ENCODE results near the gene SUMF2. TPM values are rescaled to one million over a fixed set of nuclear protein-coding genes. Genes with fewer than 3 reads are reported as not detected.
"Not testable (repeated sequence)": the region's sequence is repeated elsewhere in the genome, so short reads cannot be mapped to it uniquely, and the experiment has no call there.

The SUMF2 gene
- total RNA-seq, 1 experiment from 2014 or later = 173 TPM

DNA sequence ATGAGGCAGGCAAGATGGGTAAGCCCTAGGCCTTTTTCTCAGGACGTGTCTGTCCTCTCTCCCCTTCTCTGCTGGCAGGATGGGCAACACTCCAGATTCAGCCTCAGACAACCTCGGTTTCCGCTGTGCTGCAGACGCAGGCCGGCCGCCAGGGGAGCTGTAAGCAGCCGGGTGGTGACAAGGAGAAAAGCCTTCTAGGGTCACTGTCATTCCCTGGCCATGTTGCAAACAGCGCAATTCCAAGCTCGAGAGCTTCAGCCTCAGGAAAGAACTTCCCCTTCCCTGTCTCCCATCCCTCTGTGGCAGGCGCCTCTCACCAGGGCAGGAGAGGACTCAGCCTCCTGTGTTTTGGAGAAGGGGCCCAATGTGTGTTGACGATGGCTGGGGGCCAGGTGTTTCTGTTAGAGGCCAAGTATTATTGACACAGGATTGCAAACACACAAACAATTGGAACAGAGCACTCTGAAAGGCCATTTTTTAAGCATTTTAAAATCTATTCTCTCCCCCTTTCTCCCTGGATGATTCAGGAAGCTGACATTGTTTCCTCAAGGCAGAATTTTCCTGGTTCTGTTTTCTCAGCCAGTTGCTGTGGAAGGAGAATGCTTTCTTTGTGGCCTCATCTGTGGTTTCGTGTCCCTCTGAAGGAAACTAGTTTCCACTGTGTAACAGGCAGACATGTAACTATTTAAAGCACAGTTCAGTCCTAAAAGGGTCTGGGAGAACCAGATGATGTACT, 15.5 kb downstream of the SUMF2 start:
- H3K36me3 ChIP-seq (ENCODE audit: control insufficient read depth in 1 of 2, insufficient read depth in 2 of 2, low read length in 2 of 2) = peaks cover 9 to 23% of the 10 kb centered on the region in 2 experiments; a peak in 3 of 4 replicates
- H3K4me2 ChIP-seq (ENCODE audit: low read length) = no peak overlapping the region
- RAD21 ChIA-PET (ENCODE audit: low non-redundant PET in 1 of 2, low total read pairs in 2 of 2, uncharacterized antibody in 2 of 2, unreplicated experiment in 2 of 2) = no interaction called here
- H3K9me3 ChIP-seq (ENCODE audit: control insufficient read depth in 1 of 2, insufficient read depth in 1 of 2, low read depth in 1 of 2, low read length in 2 of 2) = no peaks in the 10 kb centered on the region
- no peak for DNase-seq (ENCODE audit: low read depth, low spot score)
- peaks cover 0 to 6% of the 10 kb centered on the region in 2 experiments; a peak in 1 of 4 replicates for H3K4me1 ChIP-seq (ENCODE audit: control insufficient read depth in 1 of 2, insufficient read depth in 2 of 2, low read length in 2 of 2)
- TF ChIP-seq POLR2A (IDR thresholded peaks at IDR 0.05; ENCODE audit: borderline replicate concordance, extremely low read depth, insufficient read depth, insufficient read length) = no peak
- no peak for TF ChIP-seq TCF7L2 (IDR thresholded peaks at IDR 0.05; ENCODE audit: borderline replicate concordance, extremely low read depth, insufficient read depth, insufficient read length)
- TF ChIP-seq, protein P1, sequence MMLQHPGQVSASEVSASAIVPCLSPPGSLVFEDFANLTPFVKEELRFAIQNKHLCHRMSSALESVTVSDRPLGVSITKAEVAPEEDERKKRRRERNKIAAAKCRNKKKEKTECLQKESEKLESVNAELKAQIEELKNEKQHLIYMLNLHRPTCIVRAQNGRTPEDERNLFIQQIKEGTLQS (IDR thresholded peaks at IDR 0.05) = no peak
- no peak for TF ChIP-seq MAX (IDR thresholded peaks at IDR 0.05)
- TF ChIP-seq ZFX (IDR thresholded peaks at IDR 0.05) = no peak
- no peak for TF ChIP-seq SIN3A (IDR thresholded peaks at IDR 0.05; ENCODE audit: low read depth)
- TF ChIP-seq EZH2phosphoT487 (IDR thresholded peaks at IDR 0.05; ENCODE audit: borderline replicate concordance) = no peak
- TF ChIP-seq ZNF274 (IDR thresholded peaks at IDR 0.05; ENCODE audit: low read depth, low read length) = no peak
- TF ChIP-seq CBX3 (IDR thresholded peaks at IDR 0.05; ENCODE audit: low read depth) = no peak
- TF ChIP-seq, protein P2, sequence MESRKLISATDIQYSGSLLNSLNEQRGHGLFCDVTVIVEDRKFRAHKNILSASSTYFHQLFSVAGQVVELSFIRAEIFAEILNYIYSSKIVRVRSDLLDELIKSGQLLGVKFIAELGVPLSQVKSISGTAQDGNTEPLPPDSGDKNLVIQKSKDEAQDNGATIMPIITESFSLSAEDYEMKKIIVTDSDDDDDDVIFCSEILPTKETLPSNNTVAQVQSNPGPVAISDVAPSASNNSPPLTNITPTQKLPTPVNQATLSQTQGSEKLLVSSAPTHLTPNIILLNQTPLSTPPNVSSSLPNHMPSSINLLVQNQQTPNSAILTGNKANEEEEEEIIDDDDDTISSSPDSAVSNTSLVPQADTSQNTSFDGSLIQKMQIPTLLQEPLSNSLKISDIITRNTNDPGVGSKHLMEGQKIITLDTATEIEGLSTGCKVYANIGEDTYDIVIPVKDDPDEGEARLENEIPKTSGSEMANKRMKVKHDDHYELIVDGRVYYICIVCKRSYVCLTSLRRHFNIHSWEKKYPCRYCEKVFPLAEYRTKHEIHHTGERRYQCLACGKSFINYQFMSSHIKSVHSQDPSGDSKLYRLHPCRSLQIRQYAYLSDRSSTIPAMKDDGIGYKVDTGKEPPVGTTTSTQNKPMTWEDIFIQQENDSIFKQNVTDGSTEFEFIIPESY (IDR thresholded peaks at IDR 0.05; ENCODE audit: extremely low read depth, insufficient replicate concordance, low read length) = no peak
- no peak for TF ChIP-seq RAD21 (IDR thresholded peaks at IDR 0.05; ENCODE audit: low read depth)
- TF ChIP-seq, protein P3, sequence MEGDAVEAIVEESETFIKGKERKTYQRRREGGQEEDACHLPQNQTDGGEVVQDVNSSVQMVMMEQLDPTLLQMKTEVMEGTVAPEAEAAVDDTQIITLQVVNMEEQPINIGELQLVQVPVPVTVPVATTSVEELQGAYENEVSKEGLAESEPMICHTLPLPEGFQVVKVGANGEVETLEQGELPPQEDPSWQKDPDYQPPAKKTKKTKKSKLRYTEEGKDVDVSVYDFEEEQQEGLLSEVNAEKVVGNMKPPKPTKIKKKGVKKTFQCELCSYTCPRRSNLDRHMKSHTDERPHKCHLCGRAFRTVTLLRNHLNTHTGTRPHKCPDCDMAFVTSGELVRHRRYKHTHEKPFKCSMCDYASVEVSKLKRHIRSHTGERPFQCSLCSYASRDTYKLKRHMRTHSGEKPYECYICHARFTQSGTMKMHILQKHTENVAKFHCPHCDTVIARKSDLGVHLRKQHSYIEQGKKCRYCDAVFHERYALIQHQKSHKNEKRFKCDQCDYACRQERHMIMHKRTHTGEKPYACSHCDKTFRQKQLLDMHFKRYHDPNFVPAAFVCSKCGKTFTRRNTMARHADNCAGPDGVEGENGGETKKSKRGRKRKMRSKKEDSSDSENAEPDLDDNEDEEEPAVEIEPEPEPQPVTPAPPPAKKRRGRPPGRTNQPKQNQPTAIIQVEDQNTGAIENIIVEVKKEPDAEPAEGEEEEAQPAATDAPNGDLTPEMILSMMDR (IDR thresholded peaks at IDR 0.05 in 2 of 3, conservative IDR thresholded peaks at IDR 0.05 in 1 of 3; ENCODE audit: borderline replicate concordance in 1 of 3, insufficient read depth in 1 of 3, low read depth in 2 of 3, low read length in 2 of 3) = no peak
- TF ChIP-seq EZH2 (IDR thresholded peaks at IDR 0.05) = no peak
- no peak for ATAC-seq
- CTCF ChIA-PET = no interaction called here
- POLR2A ChIA-PET = no interaction called here
- H3K4me3 ChIP-seq (replicated peaks in 1 of 2; ENCODE audit: low read depth in 1 of 2, low read length in 2 of 2) = no peak overlapping the region
- H4K20me1 ChIP-seq (ENCODE audit: insufficient read depth) = no peaks in the 10 kb centered on the region
- H3K79me2 ChIP-seq (ENCODE audit: insufficient read depth, low read length) = no peaks in the 10 kb centered on the region
- no TSS peak for BruUV-seq (replicated peaks)
- intact Hi-C loops (cut with micrococcal nuclease) = no loop called here
- H3K9ac ChIP-seq (ENCODE audit: low read length) = no peak overlapping the region
- no peaks in the 10 kb centered on the region for H3K27me3 ChIP-seq (ENCODE audit: insufficient read depth, low read length)
- H3K27ac ChIP-seq (ENCODE audit: low read depth, low read length) = no peak overlapping the region
- no peak overlapping the region for H2AFZ ChIP-seq (ENCODE audit: low read depth, low read length, poor library complexity, severe bottlenecking)
- no peaks in the 10 kb centered on the region for H3K9me2 ChIP-seq (ENCODE audit: insufficient read depth)

DNA sequence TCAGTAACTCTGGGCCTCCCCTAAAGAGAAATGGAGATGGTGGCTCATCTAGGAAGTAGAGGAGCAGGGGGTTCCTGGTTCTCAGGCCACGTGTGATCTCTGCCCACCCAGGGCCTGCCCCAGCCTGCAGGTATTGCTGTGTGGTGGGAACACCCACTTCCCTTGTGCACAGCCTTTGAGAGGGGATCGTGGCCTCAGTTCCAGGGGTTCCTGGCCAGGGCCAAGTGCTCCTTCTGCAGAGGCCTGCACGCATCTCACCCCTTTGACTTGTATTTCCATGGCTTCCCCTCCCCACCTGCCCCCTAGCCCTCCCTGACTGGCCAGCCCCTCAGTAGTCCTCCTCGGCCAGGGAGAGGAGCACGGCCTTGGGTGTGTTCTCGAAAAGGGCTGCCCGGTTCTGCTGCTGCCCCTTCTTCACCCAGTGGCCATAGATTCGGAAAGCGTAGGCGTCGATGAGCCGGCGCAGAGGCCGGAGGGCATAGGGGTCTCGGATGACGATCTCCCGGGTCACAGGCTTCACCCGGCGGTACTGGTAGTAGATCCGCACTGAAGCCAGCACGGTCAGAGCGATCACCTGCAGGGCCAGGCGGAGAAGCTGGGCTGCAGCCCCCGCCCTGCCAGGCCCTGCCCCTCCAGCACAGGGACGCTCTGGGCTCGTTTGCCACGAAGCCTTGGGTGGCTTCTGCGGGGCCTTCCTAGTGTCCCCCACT, 16.8 kb downstream of the SUMF2 start:
- ATAC-seq; H3K9me3 ChIP-seq (ENCODE audit: control insufficient read depth in 1 of 2, insufficient read depth in 1 of 2, low read depth in 1 of 2, low read length in 2 of 2); DNase-seq (ENCODE audit: low read depth, low spot score); H3K4me3 ChIP-seq (replicated peaks in 1 of 2; ENCODE audit: low read depth in 1 of 2, low read length in 2 of 2); H3K9me2 ChIP-seq (ENCODE audit: insufficient read depth); CTCF ChIA-PET; BruUV-seq (replicated peaks); RAD21 ChIA-PET (ENCODE audit: low non-redundant PET in 1 of 2, low total read pairs in 2 of 2, uncharacterized antibody in 2 of 2, unreplicated experiment in 2 of 2); POLR2A ChIA-PET; H3K27me3 ChIP-seq (ENCODE audit: insufficient read depth, low read length); H3K4me1 ChIP-seq (ENCODE audit: control insufficient read depth in 1 of 2, insufficient read depth in 2 of 2, low read length in 2 of 2); intact Hi-C loops (cut with micrococcal nuclease); H3K27ac ChIP-seq (ENCODE audit: low read depth, low read length); H3K79me2 ChIP-seq (ENCODE audit: insufficient read depth, low read length); H3K9ac ChIP-seq (ENCODE audit: low read length); H2AFZ ChIP-seq (ENCODE audit: low read depth, low read length, poor library complexity, severe bottlenecking); H3K4me2 ChIP-seq (ENCODE audit: low read length); H4K20me1 ChIP-seq (ENCODE audit: insufficient read depth): not testable (repeated sequence)
- H3K36me3 ChIP-seq (ENCODE audit: control insufficient read depth in 1 of 2, insufficient read depth in 2 of 2, low read length in 2 of 2) = peaks cover 7 to 21% of the 10 kb centered on the region in 2 experiments; a peak in 3 of 4 replicates
